Measurements from ENCODE around the gene NEURL2.
A peak's percentile ranks its signal among the peaks of the same experiment; 100 is the strongest.

Gene NEURL2

GRCh38 chr20:45892049-45892825 lies 1.2 kb upstream of the NEURL2 start:
- Histone ChIP-seq H3K4me3 (ENCODE audit: severe bottlenecking) (peak overlapping the region; percentile 72), H3K27me3 (ENCODE audit: insufficient read depth, poor library complexity, severe bottlenecking) (no peaks in the 10 kb centered on the region), H3K4me1 (ENCODE audit: insufficient read depth, poor library complexity, severe bottlenecking) (no peaks in the 10 kb centered on the region), H3K27ac (ENCODE audit: poor library complexity, severe bottlenecking) (no peak overlapping the region), H3K9me3 (ENCODE audit: severe bottlenecking) (no peaks in the 10 kb centered on the region), H3K36me3 (ENCODE audit: low read depth) (peaks cover 30% of the 10 kb centered on the region)
- DNase-seq (ENCODE audit: low spot score) (peak; percentile 69), ATAC-seq (ENCODE audit: low read depth) (0 out of 3 replicates have a peak, but pooled peaks have one; percentile 5)
- no peak for TF ChIP-seq CTCF (IDR thresholded peaks at IDR 0.05; ENCODE audit: poor library complexity, severe bottlenecking)

GRCh38 chr20:45890077-45890984 lies 677 bp downstream of the NEURL2 start:
- Histone ChIP-seq H3K9me3 (ENCODE audit: severe bottlenecking) (no peaks in the 10 kb centered on the region), H3K4me3 (ENCODE audit: severe bottlenecking) (peak overlapping the region; percentile 72), H3K36me3 (ENCODE audit: low read depth) (peaks cover 23% of the 10 kb centered on the region), H3K27ac (ENCODE audit: poor library complexity, severe bottlenecking) (peak overlapping the region; percentile 5), H3K4me1 (ENCODE audit: insufficient read depth, poor library complexity, severe bottlenecking) (peaks cover 1% of the 10 kb centered on the region), H3K27me3 (ENCODE audit: insufficient read depth, poor library complexity, severe bottlenecking) (no peaks in the 10 kb centered on the region)
- TF ChIP-seq CTCF (IDR thresholded peaks at IDR 0.05; ENCODE audit: poor library complexity, severe bottlenecking) = peak; percentile 91
- DNase-seq (ENCODE audit: low spot score) (peak; percentile 89), ATAC-seq (ENCODE audit: low read depth) (peak; percentile 51)

GRCh38 chr20:45888681-45889080 lies 2.3 kb downstream of the NEURL2 start:
- Histone ChIP-seq H3K4me3 (ENCODE audit: severe bottlenecking) (no peak overlapping the region), H3K27ac (ENCODE audit: poor library complexity, severe bottlenecking) (no peak overlapping the region), H3K36me3 (ENCODE audit: low read depth) (peaks cover 25% of the 10 kb centered on the region), H3K4me1 (ENCODE audit: insufficient read depth, poor library complexity, severe bottlenecking) (peaks cover 11% of the 10 kb centered on the region), H3K9me3 (ENCODE audit: severe bottlenecking) (no peaks in the 10 kb centered on the region), H3K27me3 (ENCODE audit: insufficient read depth, poor library complexity, severe bottlenecking) (no peaks in the 10 kb centered on the region)
- ATAC-seq (ENCODE audit: low read depth) (no peak), DNase-seq (ENCODE audit: low spot score) (no peak)
- no peak for TF ChIP-seq CTCF (IDR thresholded peaks at IDR 0.05; ENCODE audit: poor library complexity, severe bottlenecking)

GRCh38 chr20:45887346-45887715 lies 3.7 kb downstream of the NEURL2 start, which contains the start of gene SPATA25:
Gene SPATA25 (minus strand): TSS chr20:45887622. CDS start chr20:45887590, 32 bp downstream.
- Histone ChIP-seq H3K4me1 (ENCODE audit: insufficient read depth, poor library complexity, severe bottlenecking) (peaks cover 11% of the 10 kb centered on the region), H3K27me3 (ENCODE audit: insufficient read depth, poor library complexity, severe bottlenecking) (no peaks in the 10 kb centered on the region), H3K36me3 (ENCODE audit: low read depth) (peaks cover 31% of the 10 kb centered on the region), H3K27ac (ENCODE audit: poor library complexity, severe bottlenecking) (no peak within 1 kb of the TSS), H3K4me3 (ENCODE audit: severe bottlenecking) (no peak within 1 kb of the TSS), H3K9me3 (ENCODE audit: severe bottlenecking) (no peaks in the 10 kb centered on the region)
- no peak for TF ChIP-seq CTCF (IDR thresholded peaks at IDR 0.05; ENCODE audit: poor library complexity, severe bottlenecking)
- ATAC-seq (ENCODE audit: low read depth) (no peak), DNase-seq (ENCODE audit: low spot score) (no peak)

Measured in RWPE2 (cell line).